EH (cell line): ENCODE measurements around the gene RRAS2.
"Not testable (repeated sequence)": the region's sequence is repeated elsewhere in the genome, so short reads cannot be mapped to it uniquely, and the experiment has no call there.

Source experiments
- DNase-seq: peaks from one replicate; pipeline ENCODE4 v3.0.0-alpha.2; 2015; ENCODE audit warnings: low read depth

Gene RRAS2

GRCh38 chr11:14371249-14371648 is 12.3 kb upstream of the RRAS2 start:
- DNase-seq, result no peak

- DNase-seq, result no peak
Observed at GRCh38 chr11:14370496-14370895, 11.5 kb upstream of the RRAS2 start.

- DNase-seq, result no peak
Observed at GRCh38 chr11:14369598-14369997, 10.6 kb upstream of the RRAS2 start.

- DNase-seq, result no peak
Observed at GRCh38 chr11:14366936-14367335, 8.0 kb upstream of the RRAS2 start.

- DNase-seq, result peak; percentile 19
Observed at GRCh38 chr11:14364322-14364721, 5.3 kb upstream of the RRAS2 start.

- no peak for DNase-seq
Observed at GRCh38 chr11:14362611-14363010, 3.6 kb upstream of the RRAS2 start.

GRCh38 chr11:14361951-14362350 is 3.0 kb upstream of the RRAS2 start:
- DNase-seq, result no peak

GRCh38 chr11:14360976-14361375 is 2.0 kb upstream of the RRAS2 start:
- no peak for DNase-seq

GRCh38 chr11:14359501-14360031 is 583 bp upstream of the RRAS2 start:
- peak; percentile 65 for DNase-seq

GRCh38 chr11:14357881-14358728 is 878 bp downstream of the RRAS2 start:
- DNase-seq, result peak; percentile 80

- DNase-seq, result no peak
Observed at GRCh38 chr11:14356342-14356741, 2.6 kb downstream of the RRAS2 start.

GRCh38 chr11:14354604-14355003 is 4.4 kb downstream of the RRAS2 start:
- DNase-seq, result not testable (repeated sequence)

- no peak for DNase-seq
Observed at GRCh38 chr11:14350716-14351238, 8.2 kb downstream of the RRAS2 start.

GRCh38 chr11:14350215-14350614 is 8.8 kb downstream of the RRAS2 start:
- no peak for DNase-seq

GRCh38 chr11:14347991-14348390 is 11.0 kb downstream of the RRAS2 start:
- DNase-seq, result no peak

GRCh38 chr11:14347494-14347893 is 11.5 kb downstream of the RRAS2 start:
- no peak for DNase-seq

- no peak for DNase-seq
Observed at GRCh38 chr11:14346303-14346955, 12.6 kb downstream of the RRAS2 start.

GRCh38 chr11:14345668-14346067 is 13.3 kb downstream of the RRAS2 start:
- peak; percentile 46 for DNase-seq

- not testable (repeated sequence) for DNase-seq
Observed at GRCh38 chr11:14345016-14345415, 14.0 kb downstream of the RRAS2 start.

- peak; percentile 56 for DNase-seq
Observed at GRCh38 chr11:14342906-14343305, 16.1 kb downstream of the RRAS2 start.

- no peak for DNase-seq
Observed at GRCh38 chr11:14341968-14342367, 17.0 kb downstream of the RRAS2 start.

GRCh38 chr11:14340721-14341120 is 18.3 kb downstream of the RRAS2 start:
- DNase-seq, result no peak

- DNase-seq, result no peak
Observed at GRCh38 chr11:14339356-14339755, 19.6 kb downstream of the RRAS2 start.
